Natural killer cell (primary cell): ENCODE measurements around the gene POLR3B. TPM values are rescaled to one million over a fixed set of nuclear protein-coding genes. Genes with fewer than 3 reads are reported as not detected.

Source experiments
- ATAC-seq, 3 donors: fragments of 150-1000 bp in 2 of 3; fragments of 200-7000 bp in 1 of 3; cut with Tn5 transposase; 1 replicate in 1 of 3; 2 replicates in 2 of 3; pipeline ENCODE4 v1.10.0; 2021; ENCODE audit warnings: mild to moderate bottlenecking in 2 of 3, moderate library complexity in 2 of 3
- DNase-seq, 2 donors: peaks; one replicate each; pipeline versions ENCODE4 v3.0.0 to v3.0.0-alpha.2; 2013 to 2021; ENCODE audit warnings: mixed read lengths in 1 of 2
- H3K27ac ChIP-seq: one replicate; pipeline ENCODE4 v1.5.1; 2013; ENCODE audit warnings: mild to moderate bottlenecking, low read length
- H3K27me3 ChIP-seq: one replicate; pipeline ENCODE4 v1.6.1; 2013; ENCODE audit warnings: low read length; ENCODE audit not compliant: control insufficient read depth, insufficient read depth
- H3K36me3 ChIP-seq: one replicate; pipeline ENCODE4 v1.6.1; 2013; ENCODE audit warnings: low read length; ENCODE audit not compliant: control insufficient read depth, insufficient read depth
- H3K4me1 ChIP-seq: one replicate; pipeline ENCODE4 v1.6.1; 2013; ENCODE audit warnings: low read length; ENCODE audit not compliant: control insufficient read depth, insufficient read depth
- H3K4me3 ChIP-seq: one replicate; pipeline ENCODE4 v1.5.1; 2013; ENCODE audit warnings: low read length
- H3K9me3 ChIP-seq: one replicate; pipeline ENCODE4 v1.6.1; 2013; ENCODE audit warnings: low read length; ENCODE audit not compliant: control insufficient read depth, insufficient read depth
- H3K27ac Mint-ChIP-seq, 2 donors: one replicate each; pipeline ENCODE4 v1.8.0; 2022; ENCODE audit warnings: mild to moderate bottlenecking in 2 of 2, mixed read lengths in 2 of 2, moderate library complexity in 1 of 2
- H3K27me3 Mint-ChIP-seq, 2 donors: one replicate each; pipeline ENCODE4 v1.8.0; 2022; ENCODE audit warnings: low read depth in 2 of 2, mixed read lengths in 2 of 2
- H3K36me3 Mint-ChIP-seq: one replicate; pipeline ENCODE4 v1.8.0; 2022; ENCODE audit warnings: mixed read lengths
- H3K4me1 Mint-ChIP-seq, 2 donors: one replicate each; pipeline ENCODE4 v1.8.0; 2022; ENCODE audit warnings: mixed read lengths in 2 of 2
- H3K4me3 Mint-ChIP-seq: one replicate; pipeline ENCODE4 v1.8.0; 2022; ENCODE audit warnings: mild to moderate bottlenecking, moderate library complexity, mixed read lengths
- H3K9me3 Mint-ChIP-seq, 2 donors: one replicate each; pipeline ENCODE4 v1.8.0; 2022; ENCODE audit warnings: mixed read lengths in 2 of 2
- CTCF ChIP-seq: fragments of 200-600 bp; IDR thresholded peaks from one replicate; pipeline ENCODE4 v1.8.0; 2022; ENCODE audit warnings: antibody characterized with exemption
- WGBS: methylation state at CpG from one replicate; pipeline ENCODE4 v1.1.7; 2013; ENCODE audit warnings: missing lambda C conversion rate; ENCODE audit not compliant: insufficient coverage; 5-methylcytosine and 5-hydroxymethylcytosine counted together
- intact Hi-C: fragments of 100-400 bp; cut with micrococcal nuclease; formaldehyde crosslinking; loops from one replicate; pipeline ENCODE4 v1.14.2; 2022
- total RNA-seq, 4 donors: library from RNA; stranded (reverse); fragments of 120-200 nt in 1 of 4; gene quantifications; one replicate each; pipeline versions ENCODE4 v1.2.3 to v1.2.4, GENCODE V29; 2013 to 2022

POLR3B gene
- total RNA-seq, 3 donors from 2014 or later (not counting 1 experiment from before 2014, with no cell fraction given): 3.8 to 8.1 (median 5.4) TPM

GRCh38 chr12:106329231-106329982 is 28.1 kb upstream of the POLR3B start:
- peaks cover 4 to 15% of the 10 kb centered on the region in 2 donors for H3K4me1 Mint-ChIP-seq
- no peaks in the 10 kb centered on the region for H3K9me3 Mint-ChIP-seq
- no peak overlapping the region for H3K4me3 ChIP-seq
- no peak overlapping the region for H3K4me3 Mint-ChIP-seq
- H3K27me3 Mint-ChIP-seq: no peaks in the 10 kb centered on the region
- H3K9me3 ChIP-seq: no peaks in the 10 kb centered on the region
- no peak for ATAC-seq
- intact Hi-C loops: no loop called here
- 92% methylated on average over 12 of the region's 12 CpGs for WGBS
- no peak for TF ChIP-seq CTCF
- H3K27ac Mint-ChIP-seq: no peak overlapping the region
- no peaks in the 10 kb centered on the region for H3K4me1 ChIP-seq
- DNase-seq: no peak
- H3K27me3 ChIP-seq: no peaks in the 10 kb centered on the region
- peaks cover 64% of the 10 kb centered on the region for H3K36me3 ChIP-seq
- H3K27ac ChIP-seq: no peak overlapping the region
- H3K36me3 Mint-ChIP-seq: peaks cover 11% of the 10 kb centered on the region

- no peak for TF ChIP-seq CTCF
- Mint-ChIP-seq H3K27ac (peak overlapping the region in 1 of 2 donors; percentile 41), H3K4me3 (no peak overlapping the region), H3K36me3 (no peaks in the 10 kb centered on the region), H3K4me1 (peaks cover 0 to 17% of the 10 kb centered on the region in 2 donors), H3K9me3 (no peaks in the 10 kb centered on the region), H3K27me3 (no peaks in the 10 kb centered on the region)
- H3K4me3 ChIP-seq: no peak overlapping the region
- H3K27me3 ChIP-seq: no peaks in the 10 kb centered on the region
- no peaks in the 10 kb centered on the region for H3K4me1 ChIP-seq
- ATAC-seq: no peak
- DNase-seq: no peak
- H3K9me3 ChIP-seq: no peaks in the 10 kb centered on the region
- intact Hi-C loops: no loop called here
- peaks cover 57% of the 10 kb centered on the region for H3K36me3 ChIP-seq
- WGBS: 97% methylated on average over 2 of the region's 2 CpGs
- H3K27ac ChIP-seq: no peak overlapping the region
Observed at GRCh38 chr12:106331599-106331998, 25.9 kb upstream of the POLR3B start.

GRCh38 chr12:106332536-106332935 is 25.0 kb upstream of the POLR3B start:
- intact Hi-C loops: no loop called here
- Histone ChIP-seq H3K27me3 (no peaks in the 10 kb centered on the region), H3K36me3 (peaks cover 56% of the 10 kb centered on the region), H3K4me3 (no peak overlapping the region), H3K27ac (no peak overlapping the region), H3K4me1 (no peaks in the 10 kb centered on the region), H3K9me3 (no peaks in the 10 kb centered on the region)
- no peak overlapping the region for H3K4me3 Mint-ChIP-seq
- H3K9me3 Mint-ChIP-seq: no peaks in the 10 kb centered on the region
- no peaks in the 10 kb centered on the region for H3K27me3 Mint-ChIP-seq
- DNase-seq (no peak), ATAC-seq (no peak)
- no peak for TF ChIP-seq CTCF
- H3K36me3 Mint-ChIP-seq: no peaks in the 10 kb centered on the region
- H3K27ac Mint-ChIP-seq: no peak overlapping the region
- H3K4me1 Mint-ChIP-seq: peaks cover 0 to 17% of the 10 kb centered on the region in 2 donors

GRCh38 chr12:106333010-106333409 is 24.5 kb upstream of the POLR3B start:
- intact Hi-C loops: no loop called here
- WGBS: 40% methylated on average over 1 of the region's 2 CpGs
- no peak for TF ChIP-seq CTCF
- H3K9me3 Mint-ChIP-seq: no peaks in the 10 kb centered on the region
- Histone ChIP-seq H3K36me3 (peaks cover 53% of the 10 kb centered on the region), H3K9me3 (no peaks in the 10 kb centered on the region), H3K4me3 (no peak overlapping the region), H3K27me3 (no peaks in the 10 kb centered on the region), H3K4me1 (no peaks in the 10 kb centered on the region), H3K27ac (no peak overlapping the region)
- DNase-seq (no peak), ATAC-seq (no peak)
- H3K36me3 Mint-ChIP-seq: no peaks in the 10 kb centered on the region
- H3K4me3 Mint-ChIP-seq: no peak overlapping the region
- H3K27me3 Mint-ChIP-seq: no peaks in the 10 kb centered on the region
- H3K4me1 Mint-ChIP-seq: peaks cover 0 to 17% of the 10 kb centered on the region in 2 donors
- H3K27ac Mint-ChIP-seq: no peak overlapping the region
